Right lobe of liver (tissue), 6 donors: ENCODE measurements around the gene NEURL4. TPM values are rescaled to one million over a fixed set of nuclear protein-coding genes. Genes with fewer than 3 reads are reported as not detected.

Source experiments
- ATAC-seq, 4 donors: fragments of 200-7000 bp; cut with Tn5 transposase; one replicate each; pipeline ENCODE4 v1.9.1; 2020; ENCODE audit warnings: mild to moderate bottlenecking in 4 of 4, moderate library complexity in 4 of 4
- DNase-seq, 3 donors: peaks; one replicate each; pipeline ENCODE4 v3.0.0-alpha.2; 2020
- H3K27ac ChIP-seq, 3 donors: fragments of 200-600 bp; one replicate each; pipeline ENCODE4 v1.8.0; 2022
- H3K27me3 ChIP-seq, 2 donors: fragments of 200-600 bp; one replicate each; pipeline ENCODE4 v1.8.0; 2022
- H3K36me3 ChIP-seq, 4 donors: fragments of 200-600 bp; sonication (generic) in 1 of 4; one replicate each; pipeline versions ENCODE4 v1.5.1 to v1.8.0; 2017 to 2022; ENCODE audit warnings: control low read depth in 1 of 4
- H3K4me1 ChIP-seq, 4 donors: fragments of 200-600 bp; sonication (generic) in 1 of 4; one replicate each; pipeline versions ENCODE4 v1.5.1 to v1.8.0; 2017 to 2022; ENCODE audit warnings: control low read depth in 1 of 4
- H3K4me3 ChIP-seq, 3 donors: fragments of 200-600 bp; one replicate each; pipeline ENCODE4 v1.8.0; 2022
- H3K9me3 ChIP-seq, 4 donors: fragments of 200-600 bp; sonication (generic) in 1 of 4; one replicate each; pipeline versions ENCODE4 v1.5.1 to v1.8.0; 2017 to 2022; ENCODE audit warnings: control low read depth in 1 of 4
- CTCF ChIP-seq, 4 donors: fragments of 200-600 bp in 3 of 4; fragments of 450-650 bp in 1 of 4; IDR thresholded peaks; one replicate each; pipeline versions ENCODE4 v1.5.1 to v1.8.0; 2016 to 2022; ENCODE audit warnings: antibody characterized with exemption in 4 of 4, mild to moderate bottlenecking in 2 of 4
- POLR2A ChIP-seq: fragments of 450-650 bp; IDR thresholded peaks from one replicate; pipeline ENCODE4 v1.6.1; 2017; ENCODE audit warnings: antibody characterized with exemption, mild to moderate bottlenecking
- WGBS: methylation state at CpG from one replicate; pipeline ENCODE4 v1.1.6; 2018; ENCODE audit warnings: low coverage, low lambda C conversion rate; ENCODE audit not compliant: insufficient coverage; ENCODE audit errors: missing lambda C conversion rate; 5-methylcytosine and 5-hydroxymethylcytosine counted together
- intact Hi-C, 2 donors: fragments of 100-400 bp; cut with DNase I; formaldehyde crosslinking; loops; one replicate each; pipeline versions ENCODE4 v1.11.2 to v1.14.1; 2022
- total RNA-seq, 6 experiments: library from RNA; depleted of rRNA in 2 of 6; stranded (reverse); fragments of >200 nt in 2 of 6; fragmentation: NEBNext Ultra II Directional in 3 of 6; extraction: Animal tissue kit (Norgen Biotek cat#: 25700) in 3 of 6; gene quantifications; one replicate each; pipeline versions ENCODE4 v1.1.0 to v1.2.4, GENCODE V29; 2016 to 2023
- donor health status: DM: no; HTN: yes; CAD: no.
- donor health status: DM: no; HTN: no; CAD: no.
- donor health status: DM: no; HTN: no; CAD: no.
- donor health status: DM: no; HTN: yes; CAD: no.
- donor health status: DM: no; HTN: yes; CAD: no.

The NEURL4 gene
- total RNA-seq, 6 experiments from 2014 or later: 4.2 to 22.1 (median 10.8) TPM

- Histone ChIP-seq H3K4me3 (no peak overlapping the region), H3K9me3 (no peaks in the 10 kb centered on the region), H3K27ac (no peak overlapping the region), H3K4me1 (peaks cover 0 to 10% (median 5%) of the 10 kb centered on the region in 4 donors), H3K27me3 (no peaks in the 10 kb centered on the region), H3K36me3 (no peaks in the 10 kb centered on the region)
- ATAC-seq (no peak), DNase-seq (no peak)
- intact Hi-C loops: loop anchor here in 1 of 2 donors (5.0 to 10.0 kb wide), 2 partner anchors 80 to 157 kb away; partner anchors contain the start of genes FGF11 and TMEM102
- WGBS: 55% methylated on average over 2 of the region's 2 CpGs
- no peak for TF ChIP-seq CTCF (IDR thresholded peaks at IDR 0.05)
Observed at GRCh38 chr17:7357381-7357780, 28.2 kb upstream of the NEURL4 start.

GRCh38 chr17:7356756-7357155, 27.6 kb upstream of the NEURL4 start:
- DNase-seq (no peak), ATAC-seq (no peak)
- H3K27me3 ChIP-seq: no peaks in the 10 kb centered on the region
- 57% methylated on average over 4 of the region's 8 CpGs for WGBS
- H3K4me3 ChIP-seq: no peak overlapping the region
- TF ChIP-seq CTCF (IDR thresholded peaks at IDR 0.05): no peak
- TF ChIP-seq POLR2A: no peak
- no peaks in the 10 kb centered on the region for H3K36me3 ChIP-seq
- H3K27ac ChIP-seq: no peak overlapping the region
- H3K9me3 ChIP-seq: no peaks in the 10 kb centered on the region
- H3K4me1 ChIP-seq: peaks cover 0 to 12% (median 6%) of the 10 kb centered on the region in 4 donors
- intact Hi-C loops: loop anchor here in 1 of 2 donors (5.0 to 10.0 kb wide), 2 partner anchors 81 to 158 kb away; partner anchors contain the start of genes FGF11 and TMEM102

GRCh38 chr17:7356072-7356549, 27.0 kb upstream of the NEURL4 start:
- ATAC-seq: peak; percentile 47 to 67 (median 62)
- 13% methylated on average over 4 of the region's 12 CpGs for WGBS

GRCh38 chr17:7355573-7355972, 26.4 kb upstream of the NEURL4 start:
- DNase-seq (no peak), ATAC-seq (no peak)
- no peaks in the 10 kb centered on the region for H3K27me3 ChIP-seq
- H3K9me3 ChIP-seq: no peaks in the 10 kb centered on the region
- H3K4me3 ChIP-seq: no peak overlapping the region
- WGBS: 39% methylated on average over 4 of the region's 8 CpGs
- TF ChIP-seq POLR2A (no peak), CTCF (IDR thresholded peaks at IDR 0.05) (no peak)
- no peaks in the 10 kb centered on the region for H3K36me3 ChIP-seq
- peaks cover 0 to 18% (median 6%) of the 10 kb centered on the region in 4 donors for H3K4me1 ChIP-seq
- H3K27ac ChIP-seq: no peak overlapping the region
- intact Hi-C loops: loop anchor here in 1 of 2 donors (5.0 to 10.0 kb wide), 2 partner anchors 82 to 159 kb away; partner anchors contain the start of genes FGF11 and TMEM102

More at GRCh38 chr17:7356072-7356549, 27.0 kb upstream of the NEURL4 start:
- Histone ChIP-seq H3K4me1 (peaks cover 0 to 12% (median 6%) of the 10 kb centered on the region in 4 donors), H3K9me3 (no peaks in the 10 kb centered on the region), H3K27ac (no peak overlapping the region), H3K27me3 (no peaks in the 10 kb centered on the region), H3K36me3 (no peaks in the 10 kb centered on the region), H3K4me3 (no peak overlapping the region)
- DNase-seq: peak; percentile 84 to 87 (median 86)
- intact Hi-C loops: loop anchor here in 1 of 2 donors (5.0 to 10.0 kb wide), 2 partner anchors 81 to 159 kb away; partner anchors contain the start of genes FGF11 and TMEM102
- TF ChIP-seq POLR2A: no peak
- TF ChIP-seq CTCF (IDR thresholded peaks at IDR 0.05): peak; percentile 85 to 94 (median 90)
